Activated T-cell treated with anti-CD3 and anti-CD28 coated beads for 4 hours (primary cell): ENCODE measurements around the gene HLA-DPB1.
A peak's percentile ranks its signal among the peaks of the same experiment; 100 is the strongest.

Source experiments
- DNase-seq: peaks from one replicate; pipeline ENCODE4 v3.0.0-alpha.2; 2020

The HLA-DPB1 gene

DNA sequence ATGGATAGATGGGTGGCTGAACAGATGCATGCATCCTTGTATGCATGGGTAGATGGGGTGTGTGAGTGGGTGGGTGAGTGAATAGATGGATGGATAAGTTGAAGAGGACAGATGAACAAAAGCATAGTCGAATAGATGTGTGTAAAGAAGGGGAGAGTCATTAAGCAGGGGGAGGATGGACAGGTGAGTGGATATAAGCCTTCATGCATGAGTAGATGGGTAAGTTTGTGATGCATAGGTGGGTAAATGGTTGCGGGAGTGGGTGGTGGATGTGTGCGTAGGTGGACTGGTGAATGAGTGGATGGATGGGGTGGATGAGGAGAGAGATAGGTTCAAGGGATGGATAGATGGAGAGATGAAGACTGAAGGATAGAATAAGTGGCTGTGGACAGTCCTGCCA, 29.6 kb downstream of the HLA-DPB1 start:
- no peak for DNase-seq

DNA sequence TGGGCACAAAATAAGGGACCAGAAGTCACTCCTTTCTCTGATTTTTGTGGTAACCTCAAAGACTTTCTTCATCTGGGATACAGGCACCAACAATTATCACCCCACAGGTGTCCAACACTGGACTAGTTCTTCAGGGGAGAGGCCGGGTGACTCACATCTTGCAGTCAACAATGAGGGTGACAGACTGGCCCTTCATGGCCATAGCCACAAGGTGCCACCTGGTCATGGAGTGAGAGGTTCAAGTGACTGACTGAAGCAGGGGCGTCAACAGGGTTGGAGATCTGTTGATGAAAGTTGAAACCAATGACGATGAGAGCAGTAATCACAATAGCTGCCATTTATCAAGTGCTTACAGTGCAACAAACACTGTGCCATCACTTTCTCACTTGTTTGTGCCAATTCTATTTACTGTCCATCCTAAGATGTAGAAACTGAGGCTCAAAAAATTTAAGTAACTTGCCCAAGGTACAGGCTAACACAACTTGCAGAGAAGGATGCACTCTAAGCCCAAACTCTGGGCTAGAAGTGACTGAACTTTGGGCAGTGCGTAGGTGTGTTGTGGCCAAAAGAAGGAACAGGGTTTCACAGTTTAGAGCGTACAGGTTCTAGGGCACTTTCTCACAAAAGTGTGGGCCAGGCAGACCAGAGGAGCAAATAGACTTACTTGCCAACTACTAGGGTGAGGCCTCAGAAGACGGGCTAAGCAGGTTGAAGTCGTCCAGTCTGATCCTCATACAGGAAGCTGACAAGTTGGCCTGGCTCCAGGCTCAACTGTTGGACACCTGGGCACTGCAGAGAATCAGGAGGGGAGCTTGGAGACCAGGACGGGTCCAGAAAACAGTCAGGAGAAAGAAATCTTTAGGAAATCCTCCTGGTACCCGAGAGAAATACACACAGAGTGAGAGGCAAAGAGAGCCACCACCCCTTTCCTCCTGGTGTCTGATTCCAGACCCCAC, 30.4 kb downstream of the HLA-DPB1 start:
- DNase-seq, result no peak

DNA sequence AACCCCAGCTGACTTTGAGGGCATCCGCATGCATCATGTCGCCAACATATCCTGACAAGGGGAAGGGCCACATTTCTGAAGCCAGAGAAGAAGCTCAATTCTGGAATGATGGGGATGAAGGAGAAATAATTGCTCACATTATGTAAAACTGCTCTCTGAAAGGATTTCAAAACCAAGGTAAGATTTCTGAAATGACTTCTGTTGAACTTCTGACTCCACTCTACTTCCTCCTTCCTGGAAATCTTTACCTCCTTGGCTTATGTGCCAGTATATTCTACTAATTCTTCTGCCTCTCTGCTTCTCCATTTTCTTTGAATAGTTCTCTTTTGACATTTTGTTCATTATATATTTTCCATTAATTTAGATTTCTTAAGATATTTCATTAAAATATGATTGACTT, 31.9 kb downstream of the HLA-DPB1 start:
- DNase-seq, result no peak

- DNase-seq, result no peak
Observed at GRCh38 chr6:33108307-33108706, 32.5 kb downstream of the HLA-DPB1 start.

DNA sequence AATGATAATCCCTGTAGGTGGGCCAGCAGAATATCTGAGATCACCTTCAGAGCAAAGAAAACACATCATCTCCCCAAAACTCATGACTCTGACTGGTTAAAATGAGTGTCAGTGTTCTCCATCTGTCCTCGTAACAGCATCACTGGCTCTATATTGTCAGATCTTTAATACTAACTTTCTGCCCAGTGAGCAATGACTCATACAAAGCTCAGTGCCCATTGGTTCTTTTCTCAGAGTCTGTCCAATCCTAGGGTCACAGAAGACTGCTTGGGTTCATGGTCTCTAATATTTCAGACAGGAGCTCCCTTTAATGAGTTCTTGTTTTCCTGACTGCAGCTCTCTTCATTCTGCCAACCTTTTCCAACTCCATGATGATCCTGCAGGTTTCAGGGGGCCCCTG, 36.4 kb downstream of the HLA-DPB1 start:
- no peak for DNase-seq

- DNase-seq, result no peak
Observed at GRCh38 chr6:33113755-33114154, 38.0 kb downstream of the HLA-DPB1 start.

GRCh38 chr6:33114406-33114805, 38.6 kb downstream of the HLA-DPB1 start:
- DNase-seq, result no peak

- DNase-seq, result no peak
Observed at GRCh38 chr6:33116417-33116816, 40.6 kb downstream of the HLA-DPB1 start.

- no peak for DNase-seq
Observed at GRCh38 chr6:33116841-33117711, 41.3 kb downstream of the HLA-DPB1 start.

DNA sequence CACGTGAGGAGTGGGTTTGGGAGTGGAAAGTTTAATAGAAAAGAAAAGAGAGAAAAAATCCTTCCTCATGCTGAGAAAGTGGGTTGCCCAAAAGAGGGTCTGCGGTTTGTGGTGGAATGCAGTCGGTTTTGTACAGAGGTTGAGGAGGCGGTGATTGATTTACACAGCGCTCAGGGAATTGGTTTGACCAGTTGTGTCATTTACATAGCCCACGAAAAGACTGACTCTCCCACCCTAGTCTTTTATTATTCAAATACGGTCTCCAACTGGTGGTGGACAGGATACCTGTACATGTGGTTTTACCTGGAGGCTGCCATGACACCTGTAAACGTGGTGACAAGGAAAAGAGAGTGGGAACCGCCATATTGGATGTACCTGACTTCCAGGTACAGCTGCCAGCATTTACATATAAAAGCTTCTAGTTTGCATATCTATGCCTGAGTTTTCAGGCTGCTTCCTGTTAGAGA, 42.1 kb downstream of the HLA-DPB1 start:
- DNase-seq, result no peak

DNA sequence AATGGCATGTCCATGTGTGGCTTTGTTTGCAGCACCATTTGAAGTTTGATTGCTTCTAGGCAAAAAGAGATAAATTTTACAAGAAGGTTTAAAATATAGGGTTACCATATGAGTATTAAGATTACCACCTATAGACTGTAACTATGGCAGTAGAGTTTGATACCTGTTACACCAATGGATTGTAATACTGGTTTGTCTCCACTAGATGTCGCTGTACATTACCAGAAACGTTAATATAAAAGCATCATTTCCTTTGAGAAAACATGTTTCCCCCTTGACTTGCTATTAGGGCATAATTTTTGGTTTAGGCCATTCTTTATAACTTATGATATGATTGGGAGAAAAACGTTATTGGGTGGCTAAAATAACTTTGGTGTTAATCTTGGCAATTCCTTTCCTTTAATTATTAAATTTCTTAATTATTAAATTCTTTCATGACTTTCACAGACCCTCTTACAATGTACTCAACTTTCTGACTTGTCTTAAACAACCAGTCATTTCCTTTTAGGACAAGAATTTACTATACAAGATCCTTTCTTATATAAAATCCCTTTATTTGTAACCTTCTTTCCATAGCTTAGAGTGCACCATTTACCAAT, 42.8 kb downstream of the HLA-DPB1 start:
- DNase-seq, result no peak

DNA sequence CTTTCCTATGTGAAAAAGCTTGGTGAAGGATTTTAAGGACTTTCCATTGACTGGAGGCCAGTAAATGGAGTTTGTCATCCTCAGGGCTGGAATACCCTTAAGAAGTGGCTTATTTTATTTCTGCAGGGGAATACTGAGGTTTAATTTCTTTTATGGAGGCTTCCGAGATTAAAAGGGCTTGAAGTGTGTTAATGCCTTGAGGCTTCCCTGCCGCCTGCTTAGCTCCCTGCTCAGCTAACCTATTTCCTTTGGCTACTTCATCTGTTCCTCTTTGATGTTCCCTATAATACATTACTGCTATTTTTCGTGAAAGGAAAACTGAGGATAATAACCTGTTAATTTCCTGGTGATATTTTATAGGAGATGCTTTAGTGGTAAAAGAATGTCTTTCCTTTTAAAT, 44.2 kb downstream of the HLA-DPB1 start:
- no peak for DNase-seq

GRCh38 chr6:33123181-33123580, 47.4 kb downstream of the HLA-DPB1 start:
- DNase-seq, result no peak

- no peak for DNase-seq
Observed at GRCh38 chr6:33123732-33124524, 48.1 kb downstream of the HLA-DPB1 start.

GRCh38 chr6:33124525-33124901, 48.7 kb downstream of the HLA-DPB1 start:
- DNase-seq, result no peak

GRCh38 chr6:33124947-33125346, 49.2 kb downstream of the HLA-DPB1 start:
- DNase-seq, result no peak

DNA sequence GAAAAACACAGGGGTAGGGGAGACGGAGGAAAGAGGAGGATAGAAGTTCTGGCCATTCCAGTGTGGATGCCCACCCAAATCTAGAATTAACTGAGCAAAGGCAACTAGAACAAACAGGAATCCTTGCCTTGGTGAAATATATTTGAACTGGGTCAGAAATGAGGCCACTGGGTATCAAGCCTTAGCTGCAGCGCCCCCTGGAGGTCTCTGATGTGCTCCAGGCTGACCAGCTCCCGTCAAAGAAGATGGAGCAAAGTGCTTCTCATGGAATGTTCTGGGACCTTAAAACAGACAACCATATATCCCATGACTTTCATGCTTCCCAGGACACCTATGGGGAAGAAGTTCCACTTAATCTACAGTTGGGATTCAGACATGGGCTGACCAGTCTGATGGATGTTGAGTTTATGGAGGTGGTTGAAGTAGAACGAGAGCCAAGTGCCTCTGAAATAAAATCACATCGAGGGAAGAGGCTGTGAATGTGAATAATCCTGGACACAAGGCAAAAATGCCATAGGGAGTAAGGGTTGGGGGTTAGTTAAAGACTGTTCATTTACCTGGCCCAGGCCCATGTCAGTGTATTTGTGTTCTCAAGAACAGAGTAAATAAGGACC, 50.4 kb downstream of the HLA-DPB1 start:
- peak; percentile 48 for DNase-seq

DNA sequence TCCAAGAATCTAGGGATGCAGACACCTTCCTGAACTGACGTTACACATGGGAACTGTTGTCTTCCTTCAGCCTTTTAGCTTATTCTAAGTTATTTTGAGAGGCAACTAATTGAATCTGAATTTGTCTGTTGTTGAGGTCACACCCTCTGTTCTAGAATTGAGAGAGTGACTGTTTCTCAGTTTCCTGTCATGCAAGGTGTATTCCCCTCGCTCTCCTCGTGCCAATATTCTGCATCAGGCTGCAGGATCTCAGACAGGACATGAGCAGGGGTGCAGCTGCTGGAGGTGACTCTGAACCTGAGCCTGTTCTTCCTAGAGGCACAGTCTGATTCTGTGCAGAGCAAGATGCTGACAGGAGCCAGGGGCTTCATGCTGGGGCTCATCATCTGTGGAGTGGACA, 52.5 kb downstream of the HLA-DPB1 start:
- DNase-seq, result no peak

DNA sequence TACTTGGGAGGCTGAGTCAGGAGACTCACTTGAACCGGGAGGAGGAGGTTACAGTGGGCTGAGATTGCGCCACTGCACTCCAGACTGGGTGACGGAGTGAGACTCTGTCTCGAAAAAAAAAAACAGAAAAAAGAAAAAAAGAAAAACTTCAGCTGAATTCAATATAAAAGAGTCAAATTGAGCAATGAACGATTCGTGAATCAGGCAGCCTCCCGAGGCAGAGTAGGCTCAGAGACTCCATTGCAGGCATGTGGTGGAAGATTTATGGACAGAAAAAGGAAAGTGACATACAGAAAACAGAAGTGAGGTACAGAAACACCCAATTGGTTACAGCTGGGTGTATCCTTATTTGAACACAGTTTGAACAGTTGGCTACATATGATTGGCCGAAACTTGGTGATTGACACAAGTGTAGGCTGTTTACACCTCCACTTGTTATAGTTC, 56.3 kb downstream of the HLA-DPB1 start:
- no peak for DNase-seq

DNA sequence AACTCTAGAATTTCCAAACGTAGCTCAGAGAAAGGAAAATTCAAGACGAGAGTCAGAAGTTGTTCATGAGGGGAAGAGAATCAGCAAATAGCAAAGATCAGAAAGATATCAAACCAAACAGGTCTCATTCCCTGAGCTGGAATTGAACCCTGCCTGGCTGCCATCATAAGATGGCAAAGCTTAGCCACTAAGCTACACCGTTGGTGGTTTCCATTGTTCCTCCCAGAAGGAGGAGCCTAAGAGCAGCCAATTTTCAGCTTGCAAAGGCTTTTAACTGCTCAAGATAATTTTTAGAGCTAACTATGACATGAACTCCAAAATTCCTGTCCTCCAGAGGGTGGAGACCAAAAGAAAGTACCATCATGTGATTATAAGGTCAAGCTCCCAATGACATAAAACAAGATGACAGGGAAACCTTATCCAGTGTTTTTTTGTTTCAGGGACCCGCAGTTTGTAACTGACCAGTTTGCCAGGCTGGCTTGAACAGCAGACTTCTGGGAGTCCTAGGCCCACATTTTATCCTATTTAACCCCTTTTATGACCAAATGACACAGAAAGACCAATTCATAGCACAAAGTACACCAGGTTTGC, 60.6 kb downstream of the HLA-DPB1 start:
- DNase-seq, result no peak
